ENCODE measurements around the gene SYNE1.

DNA sequence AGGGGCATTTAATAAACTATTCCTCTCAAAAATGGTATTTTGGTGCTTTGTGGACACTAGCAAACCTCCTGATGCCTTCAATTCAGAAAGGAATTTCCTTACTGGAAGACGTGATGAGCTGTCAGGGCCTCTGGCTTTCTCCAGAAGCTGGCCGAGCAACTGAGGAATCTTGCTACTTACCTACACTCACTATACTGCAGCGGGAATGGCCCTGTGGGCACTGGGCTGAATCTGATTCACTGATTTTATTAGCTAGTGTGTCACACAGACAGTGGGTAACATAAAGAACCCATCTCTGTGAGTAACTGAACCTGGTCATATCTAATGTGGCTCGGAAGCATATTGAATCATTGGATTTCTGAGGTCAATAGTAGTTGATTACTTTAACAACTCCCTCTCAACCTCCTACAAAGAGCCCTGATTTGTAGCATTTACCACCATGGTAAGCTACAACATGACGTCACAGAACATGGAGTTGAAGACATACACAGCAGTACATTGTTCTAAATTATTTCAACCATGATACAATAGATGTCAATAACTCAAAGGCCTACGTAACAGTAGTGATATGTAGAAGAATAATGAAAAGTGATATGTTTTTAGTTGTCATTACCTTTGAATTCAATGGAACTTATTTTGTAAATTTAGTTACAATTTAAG is 232.1 kb downstream of the SYNE1 start:
- TF ChIP-seq, protein P1, sequence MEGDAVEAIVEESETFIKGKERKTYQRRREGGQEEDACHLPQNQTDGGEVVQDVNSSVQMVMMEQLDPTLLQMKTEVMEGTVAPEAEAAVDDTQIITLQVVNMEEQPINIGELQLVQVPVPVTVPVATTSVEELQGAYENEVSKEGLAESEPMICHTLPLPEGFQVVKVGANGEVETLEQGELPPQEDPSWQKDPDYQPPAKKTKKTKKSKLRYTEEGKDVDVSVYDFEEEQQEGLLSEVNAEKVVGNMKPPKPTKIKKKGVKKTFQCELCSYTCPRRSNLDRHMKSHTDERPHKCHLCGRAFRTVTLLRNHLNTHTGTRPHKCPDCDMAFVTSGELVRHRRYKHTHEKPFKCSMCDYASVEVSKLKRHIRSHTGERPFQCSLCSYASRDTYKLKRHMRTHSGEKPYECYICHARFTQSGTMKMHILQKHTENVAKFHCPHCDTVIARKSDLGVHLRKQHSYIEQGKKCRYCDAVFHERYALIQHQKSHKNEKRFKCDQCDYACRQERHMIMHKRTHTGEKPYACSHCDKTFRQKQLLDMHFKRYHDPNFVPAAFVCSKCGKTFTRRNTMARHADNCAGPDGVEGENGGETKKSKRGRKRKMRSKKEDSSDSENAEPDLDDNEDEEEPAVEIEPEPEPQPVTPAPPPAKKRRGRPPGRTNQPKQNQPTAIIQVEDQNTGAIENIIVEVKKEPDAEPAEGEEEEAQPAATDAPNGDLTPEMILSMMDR (IDR thresholded peaks at IDR 0.05; ENCODE audit: poor library complexity, severe bottlenecking): no peak
- no peak for TF ChIP-seq RAD21 (conservative IDR thresholded peaks at IDR 0.05)
